Neural cell (in vitro differentiated cells): ENCODE data around the gene HBM. TPM values are rescaled to one million over a fixed set of nuclear protein-coding genes. Genes with fewer than 3 reads are reported as not detected.

Source experiments
- H2AFZ ChIP-seq: fragments of 200-600, 300-800 bp; sonication (generic), shearing (Covaris generic); 2 replicates; pipeline ENCODE4 v1.6.0; 2014; ENCODE audit warnings: low read depth, mild to moderate bottlenecking, antibody characterized with exemption, low read length, moderate library complexity
- H3F3A ChIP-seq: fragments of 200-600 bp; shearing (Covaris generic); 2 replicates; pipeline ENCODE4 v1.6.1; 2016; ENCODE audit warnings: mild to moderate bottlenecking, moderate library complexity, mixed read lengths, antibody characterized with exemption, low read length; ENCODE audit not compliant: insufficient read depth, poor library complexity, severe bottlenecking
- H3K27ac ChIP-seq: fragments of 200-600, 300-800 bp; sonication (generic), shearing (Covaris generic); 2 replicates; pipeline ENCODE4 v1.5.1; 2014; ENCODE audit warnings: mild to moderate bottlenecking, low read length, moderate library complexity
- H3K27me3 ChIP-seq: fragments of 300-800, 200-600 bp; sonication (generic), shearing (Covaris generic); 2 replicates; pipeline ENCODE4 v1.6.0; 2014; ENCODE audit warnings: mild to moderate bottlenecking, low read depth, low read length, moderate library complexity; ENCODE audit not compliant: insufficient read depth
- H3K36me3 ChIP-seq: fragments of 300-800, 200-600 bp; sonication (generic), shearing (Covaris generic); 2 replicates; pipeline ENCODE4 v1.5.1; 2014; ENCODE audit warnings: mild to moderate bottlenecking, antibody characterized with exemption, low read length, moderate library complexity; ENCODE audit not compliant: insufficient read depth
- H3K4me2 ChIP-seq: fragments of 300-800, 200-600 bp; sonication (generic), shearing (Covaris generic); 2 replicates; pipeline ENCODE4 v1.6.0; 2014; ENCODE audit warnings: mild to moderate bottlenecking, low read length
- H3K4me3 ChIP-seq: fragments of 300-800, 200-600 bp; sonication (generic), shearing (Covaris generic); 2 replicates; pipeline ENCODE4 v1.5.1; 2014; ENCODE audit warnings: mild to moderate bottlenecking, low read length, moderate library complexity
- H3K79me2 ChIP-seq: fragments of 200-600 bp; shearing (Covaris generic); replicated peaks from 2 replicates; pipeline ENCODE4 v1.6.0; 2014; ENCODE audit warnings: mild to moderate bottlenecking, low read length, moderate library complexity; ENCODE audit not compliant: insufficient read depth
- H3K9ac ChIP-seq: fragments of 300-800, 200-600 bp; sonication (generic), shearing (Covaris generic); 2 replicates; pipeline ENCODE4 v1.6.1; 2016; ENCODE audit warnings: mild to moderate bottlenecking, low read length, mixed read lengths
- H3K9me2 ChIP-seq: fragments of 200-600 bp; shearing (Covaris generic); 2 replicates; pipeline ENCODE4 v1.6.1; 2016; ENCODE audit warnings: mild to moderate bottlenecking, low read length, mixed read lengths; ENCODE audit not compliant: insufficient read depth
- H3K9me3 ChIP-seq: fragments of 200-600, 300-800 bp; sonication (generic), shearing (Covaris generic); 2 replicates; pipeline ENCODE4 v1.6.1; 2016; ENCODE audit warnings: mild to moderate bottlenecking, mixed run types, low read length, moderate library complexity, mixed read lengths
- H4K20me1 ChIP-seq: fragments of 200-600 bp; shearing (Covaris generic); 2 replicates; pipeline ENCODE4 v1.6.1; 2016; ENCODE audit warnings: mild to moderate bottlenecking, mixed run types; ENCODE audit not compliant: insufficient read depth
- EP300 ChIP-seq: fragments of 450-650 bp; conservative IDR thresholded peaks from 2 replicates; pipeline ENCODE4 v1.6.1; 2014; ENCODE audit warnings: antibody characterized with exemption, mild to moderate bottlenecking, moderate library complexity; ENCODE audit not compliant: poor library complexity, severe bottlenecking
- EZH2 ChIP-seq: fragments of 200-600, 300-800 bp; shearing (Covaris generic), sonication (generic); IDR thresholded peaks from 2 replicates; pipeline ENCODE4 v1.6.1; 2014; ENCODE audit warnings: antibody characterized with exemption, low read length, borderline replicate concordance, mild to moderate bottlenecking; ENCODE audit not compliant: insufficient read depth, poor library complexity, severe bottlenecking
- MXI1 ChIP-seq: fragments of 450-650 bp; conservative IDR thresholded peaks from 2 replicates; pipeline ENCODE4 v1.6.1; 2014; ENCODE audit warnings: antibody characterized with exemption, mild to moderate bottlenecking; ENCODE audit not compliant: poor library complexity, severe bottlenecking
- POLR2AphosphoS5 ChIP-seq: IDR thresholded peaks from 2 replicates; pipeline ENCODE4 v1.6.1; 2012
- RAD21 ChIP-seq: fragments of 450-650 bp; conservative IDR thresholded peaks from 2 replicates; pipeline ENCODE4 v1.6.1; 2014; ENCODE audit warnings: antibody characterized with exemption, mild to moderate bottlenecking, moderate library complexity
- SMC3 ChIP-seq: fragments of 450-650 bp; conservative IDR thresholded peaks from 2 replicates; pipeline ENCODE4 v1.6.1; 2014; ENCODE audit warnings: antibody characterized with exemption, mild to moderate bottlenecking, moderate library complexity; ENCODE audit not compliant: poor library complexity
- TAF1 ChIP-seq: IDR thresholded peaks from 2 replicates; pipeline ENCODE4 v1.6.1; 2012; ENCODE audit warnings: low read depth
- polyA minus RNA-seq: library from RNA; depleted of rRNA, polyadenylated mRNA; stranded (reverse); fragments of >200 nt; gene quantifications from 2 replicates; pipeline ENCODE4 v1.2.3, GENCODE V29; 2014
- polyA plus RNA-seq: library from polyadenylated mRNA; depleted of rRNA; stranded (reverse); fragments of >200 nt; gene quantifications from 2 replicates; pipeline ENCODE4 v1.2.3, GENCODE V29; 2014
- TF ChIP-seq, protein P1 (sequence below): IDR thresholded peaks from 2 replicates; pipeline ENCODE4 v1.6.1; 2012; ENCODE audit warnings: borderline replicate concordance
- TF ChIP-seq, protein P2 (sequence below): fragments of 450-650 bp; IDR thresholded peaks from 2 replicates; pipeline ENCODE4 v1.5.1; 2014; ENCODE audit warnings: antibody characterized with exemption, mild to moderate bottlenecking, moderate library complexity; ENCODE audit not compliant: poor library complexity, severe bottlenecking

The HBM gene
- not detected in 2 replicates for polyA plus RNA-seq
- polyA minus RNA-seq = not detected in 2 replicates

- Histone ChIP-seq H3K4me2 (no peak within 1 kb of the TSS), H3K27me3 (peaks cover 72% of the 10 kb centered on the region), H4K20me1 (no peaks in the 10 kb centered on the region), H3K9ac (no peak within 1 kb of the TSS), H3K9me3 (no peaks in the 10 kb centered on the region), H3K4me3 (peak within 1 kb of the TSS; percentile 56), H3K9me2 (no peaks in the 10 kb centered on the region), H2AFZ (no peak within 1 kb of the TSS), H3K27ac (no peak within 1 kb of the TSS), H3F3A (no peaks in the 10 kb centered on the region), H3K79me2 (no peaks in the 10 kb centered on the region), H3K36me3 (no peaks in the 10 kb centered on the region)
- TF ChIP-seq EZH2 (peak; percentile 73), TAF1 (no peak)
Measured at GRCh38 chr16:165539-166374, at the start of gene HBM. Gene HBM (plus strand): TSS chr16:165978. CDS start chr16:165998, 20 bp downstream.

DNA sequence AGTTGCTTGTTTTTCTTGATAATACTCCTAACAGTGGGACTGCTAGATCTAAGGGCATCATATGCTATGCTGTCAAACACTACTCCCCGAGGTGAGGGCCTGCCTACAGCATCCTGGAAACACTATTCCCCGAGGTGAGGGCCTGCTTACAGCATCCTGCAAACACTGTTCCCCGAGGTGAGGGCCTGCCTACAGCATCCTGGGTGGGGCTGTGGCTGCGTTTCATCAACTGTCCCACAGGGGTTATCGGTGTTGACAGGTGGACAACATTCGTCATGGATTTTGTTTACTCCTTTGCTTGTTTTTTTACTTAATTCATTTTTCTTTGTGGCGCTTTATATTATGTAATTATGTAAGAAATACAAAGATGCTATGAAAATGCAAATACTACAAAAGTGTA is 49.8 kb upstream of the HBM start:
- Histone ChIP-seq H3K27me3 (no peaks in the 10 kb centered on the region), H3K9me2 (no peaks in the 10 kb centered on the region), H3F3A (no peaks in the 10 kb centered on the region), H3K9me3 (no peaks in the 10 kb centered on the region), H3K36me3 (no peaks in the 10 kb centered on the region), H4K20me1 (no peaks in the 10 kb centered on the region), H3K27ac (no peak overlapping the region), H3K4me3 (no peak overlapping the region), H3K79me2 (no peaks in the 10 kb centered on the region), H3K4me2 (no peak overlapping the region), H3K9ac (no peak overlapping the region), H2AFZ (no peak overlapping the region)
- no peak for TF ChIP-seq TAF1
- no peak for TF ChIP-seq RAD21
- no peak for TF ChIP-seq POLR2AphosphoS5
- no peak for TF ChIP-seq EZH2
- no peak for TF ChIP-seq SMC3
- TF ChIP-seq, protein P1, sequence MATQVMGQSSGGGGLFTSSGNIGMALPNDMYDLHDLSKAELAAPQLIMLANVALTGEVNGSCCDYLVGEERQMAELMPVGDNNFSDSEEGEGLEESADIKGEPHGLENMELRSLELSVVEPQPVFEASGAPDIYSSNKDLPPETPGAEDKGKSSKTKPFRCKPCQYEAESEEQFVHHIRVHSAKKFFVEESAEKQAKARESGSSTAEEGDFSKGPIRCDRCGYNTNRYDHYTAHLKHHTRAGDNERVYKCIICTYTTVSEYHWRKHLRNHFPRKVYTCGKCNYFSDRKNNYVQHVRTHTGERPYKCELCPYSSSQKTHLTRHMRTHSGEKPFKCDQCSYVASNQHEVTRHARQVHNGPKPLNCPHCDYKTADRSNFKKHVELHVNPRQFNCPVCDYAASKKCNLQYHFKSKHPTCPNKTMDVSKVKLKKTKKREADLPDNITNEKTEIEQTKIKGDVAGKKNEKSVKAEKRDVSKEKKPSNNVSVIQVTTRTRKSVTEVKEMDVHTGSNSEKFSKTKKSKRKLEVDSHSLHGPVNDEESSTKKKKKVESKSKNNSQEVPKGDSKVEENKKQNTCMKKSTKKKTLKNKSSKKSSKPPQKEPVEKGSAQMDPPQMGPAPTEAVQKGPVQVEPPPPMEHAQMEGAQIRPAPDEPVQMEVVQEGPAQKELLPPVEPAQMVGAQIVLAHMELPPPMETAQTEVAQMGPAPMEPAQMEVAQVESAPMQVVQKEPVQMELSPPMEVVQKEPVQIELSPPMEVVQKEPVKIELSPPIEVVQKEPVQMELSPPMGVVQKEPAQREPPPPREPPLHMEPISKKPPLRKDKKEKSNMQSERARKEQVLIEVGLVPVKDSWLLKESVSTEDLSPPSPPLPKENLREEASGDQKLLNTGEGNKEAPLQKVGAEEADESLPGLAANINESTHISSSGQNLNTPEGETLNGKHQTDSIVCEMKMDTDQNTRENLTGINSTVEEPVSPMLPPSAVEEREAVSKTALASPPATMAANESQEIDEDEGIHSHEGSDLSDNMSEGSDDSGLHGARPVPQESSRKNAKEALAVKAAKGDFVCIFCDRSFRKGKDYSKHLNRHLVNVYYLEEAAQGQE = no peak
- TF ChIP-seq EP300 = no peak
- TF ChIP-seq, protein P2, sequence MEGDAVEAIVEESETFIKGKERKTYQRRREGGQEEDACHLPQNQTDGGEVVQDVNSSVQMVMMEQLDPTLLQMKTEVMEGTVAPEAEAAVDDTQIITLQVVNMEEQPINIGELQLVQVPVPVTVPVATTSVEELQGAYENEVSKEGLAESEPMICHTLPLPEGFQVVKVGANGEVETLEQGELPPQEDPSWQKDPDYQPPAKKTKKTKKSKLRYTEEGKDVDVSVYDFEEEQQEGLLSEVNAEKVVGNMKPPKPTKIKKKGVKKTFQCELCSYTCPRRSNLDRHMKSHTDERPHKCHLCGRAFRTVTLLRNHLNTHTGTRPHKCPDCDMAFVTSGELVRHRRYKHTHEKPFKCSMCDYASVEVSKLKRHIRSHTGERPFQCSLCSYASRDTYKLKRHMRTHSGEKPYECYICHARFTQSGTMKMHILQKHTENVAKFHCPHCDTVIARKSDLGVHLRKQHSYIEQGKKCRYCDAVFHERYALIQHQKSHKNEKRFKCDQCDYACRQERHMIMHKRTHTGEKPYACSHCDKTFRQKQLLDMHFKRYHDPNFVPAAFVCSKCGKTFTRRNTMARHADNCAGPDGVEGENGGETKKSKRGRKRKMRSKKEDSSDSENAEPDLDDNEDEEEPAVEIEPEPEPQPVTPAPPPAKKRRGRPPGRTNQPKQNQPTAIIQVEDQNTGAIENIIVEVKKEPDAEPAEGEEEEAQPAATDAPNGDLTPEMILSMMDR = no peak
- TF ChIP-seq MXI1 = no peak
